WTC11 (cell line): ENCODE measurements around the gene DYNLL2. TPM values are rescaled to one million over a fixed set of nuclear protein-coding genes. Genes with fewer than 3 reads are reported as not detected.

ENCODE experiments used
- total RNA-seq: library from RNA; stranded (reverse); gene quantifications from 3 replicates; pipeline ENCODE4 v1.2.3, GENCODE V29; 2021

The DYNLL2 gene
- total RNA-seq, 1 experiment from 2014 or later, result 34.6 TPM

Other genes starting within 250 kb of the DYNLL2 start
- gene MRPS23, start 233.4 kb upstream of the DYNLL2 start, total RNA-seq, result 57.9 to 65.3 TPM (median 58.1 TPM) in 3 replicates
- gene CUEDC1, start 128.0 kb upstream of the DYNLL2 start, total RNA-seq, result 6.5 to 12.2 TPM (median 9.4 TPM) in 3 replicates
- 43.1 to 43.8 TPM (median 43.3 TPM) in 3 replicates for gene VEZF1, start 95.2 kb upstream of the DYNLL2 start, total RNA-seq
- 349 to 387 TPM (median 366 TPM) in 3 replicates for gene SRSF1, start 76.2 kb upstream of the DYNLL2 start, total RNA-seq
- 0.17 to 0.41 TPM (median 0.39 TPM) in 3 replicates for gene OR4D1, start 65.0 kb downstream of the DYNLL2 start, total RNA-seq
- not detected in 3 replicates for gene OR4D2, start 83.6 kb downstream of the DYNLL2 start, total RNA-seq
- gene EPX, start 109.3 kb downstream of the DYNLL2 start, total RNA-seq, result not detected in 3 replicates
- gene MKS1, start 135.8 kb downstream of the DYNLL2 start, total RNA-seq, result 18.6 to 24.2 TPM (median 18.9 TPM) in 3 replicates
- gene LPO, start 155.2 kb downstream of the DYNLL2 start, total RNA-seq, result 0.20 to 0.50 TPM (median 0.23 TPM) in 3 replicates
- not detected in 3 replicates for gene MPO, start 197.5 kb downstream of the DYNLL2 start, total RNA-seq
- 10.9 to 19.0 TPM (median 16.4 TPM) in 3 replicates for gene TSPOAP1, start 245.4 kb downstream of the DYNLL2 start, total RNA-seq